Adrenal gland (tissue), 5 donors: ENCODE data around the gene DCUN1D2.

Source experiments
- POLR2A ChIP-seq, 2 donors: fragments of 450-650 bp; IDR thresholded peaks; one replicate each; pipeline ENCODE4 v1.6.1; 2017; ENCODE audit warnings: antibody characterized with exemption in 2 of 2, mild to moderate bottlenecking in 2 of 2, moderate library complexity in 1 of 2
- TF ChIP-seq, protein P1 (sequence below), 6 experiments: fragments of 450-650 bp in 4 of 6; fragments of 200-600 bp in 2 of 6; sonication (generic) in 1 of 6; IDR thresholded peaks; 1 replicate in 5 of 6; 2 replicates in 1 of 6; pipeline versions ENCODE4 v1.5.1 to v1.8.0; 2016 to 2021; ENCODE audit warnings: antibody characterized with exemption in 6 of 6, mild to moderate bottlenecking in 2 of 6, moderate library complexity in 1 of 6
- donor health status: DM: no; HTN: no; CAD: no.

DNA sequence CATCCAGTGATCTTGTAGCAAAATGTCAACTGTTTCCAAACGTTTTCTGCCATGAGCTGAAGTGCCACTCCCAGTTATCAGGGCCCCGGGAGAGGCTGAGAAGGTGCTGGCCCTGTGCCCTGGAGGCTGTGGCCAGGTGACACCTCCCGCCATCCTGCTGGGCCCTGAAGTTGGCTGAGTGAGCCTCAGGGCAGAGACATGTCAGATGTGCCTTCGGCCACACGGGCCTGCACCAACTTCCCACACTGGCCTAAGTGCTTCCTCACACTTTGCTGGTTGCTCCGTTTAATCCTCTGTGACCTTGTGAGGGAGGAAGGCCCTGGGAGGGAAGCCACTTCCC lies 42.0 kb downstream of the DCUN1D2 start:
- TF ChIP-seq POLR2A (IDR thresholded peaks at IDR 0.05), result no peak
- TF ChIP-seq, protein P1, sequence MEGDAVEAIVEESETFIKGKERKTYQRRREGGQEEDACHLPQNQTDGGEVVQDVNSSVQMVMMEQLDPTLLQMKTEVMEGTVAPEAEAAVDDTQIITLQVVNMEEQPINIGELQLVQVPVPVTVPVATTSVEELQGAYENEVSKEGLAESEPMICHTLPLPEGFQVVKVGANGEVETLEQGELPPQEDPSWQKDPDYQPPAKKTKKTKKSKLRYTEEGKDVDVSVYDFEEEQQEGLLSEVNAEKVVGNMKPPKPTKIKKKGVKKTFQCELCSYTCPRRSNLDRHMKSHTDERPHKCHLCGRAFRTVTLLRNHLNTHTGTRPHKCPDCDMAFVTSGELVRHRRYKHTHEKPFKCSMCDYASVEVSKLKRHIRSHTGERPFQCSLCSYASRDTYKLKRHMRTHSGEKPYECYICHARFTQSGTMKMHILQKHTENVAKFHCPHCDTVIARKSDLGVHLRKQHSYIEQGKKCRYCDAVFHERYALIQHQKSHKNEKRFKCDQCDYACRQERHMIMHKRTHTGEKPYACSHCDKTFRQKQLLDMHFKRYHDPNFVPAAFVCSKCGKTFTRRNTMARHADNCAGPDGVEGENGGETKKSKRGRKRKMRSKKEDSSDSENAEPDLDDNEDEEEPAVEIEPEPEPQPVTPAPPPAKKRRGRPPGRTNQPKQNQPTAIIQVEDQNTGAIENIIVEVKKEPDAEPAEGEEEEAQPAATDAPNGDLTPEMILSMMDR (IDR thresholded peaks at IDR 0.05), result no peak
